HepG2 (cell line): ENCODE measurements around the gene TMED5. TPM values are rescaled to one million over a fixed set of nuclear protein-coding genes. Genes with fewer than 3 reads are reported as not detected.

ENCODE experiments used
- ATF1 ChIP-seq: IDR thresholded peaks from 2 replicates; pipeline ENCODE4 v1.6.1; 2016; ENCODE audit warnings: mild to moderate bottlenecking, control low read depth
- CENPX ChIP-seq: sonication (generic); formaldehyde crosslinking; IDR thresholded peaks from 2 replicates; pipeline ENCODE4 v1.9.0; 2021; ENCODE audit warnings: mild to moderate bottlenecking, missing genetic modification reagents, moderate library complexity
- EZH2 ChIP-seq: conservative IDR thresholded peaks from 2 replicates; pipeline ENCODE4 v1.6.1; 2012; ENCODE audit warnings: mild to moderate bottlenecking, low read depth, low read length, moderate library complexity
- PITX1 ChIP-seq: sonication (generic); formaldehyde crosslinking; IDR thresholded peaks from 2 replicates; pipeline ENCODE4 v1.5.1; 2020; ENCODE audit warnings: mild to moderate bottlenecking, missing genetic modification reagents
- POGZ ChIP-seq: sonication (generic); formaldehyde crosslinking; IDR thresholded peaks from 2 replicates; pipeline ENCODE4 v1.4.0; 2020; ENCODE audit warnings: mild to moderate bottlenecking, missing genetic modification reagents
- RXRB ChIP-seq: IDR thresholded peaks from 2 replicates; pipeline ENCODE4 v1.6.1; 2016; ENCODE audit warnings: borderline replicate concordance, missing genetic modification reagents, missing compliant biosample characterization
- ZNF10 ChIP-seq: sonication (generic); formaldehyde crosslinking; IDR thresholded peaks from 2 replicates; pipeline ENCODE4 v1.4.0; 2020; ENCODE audit warnings: mild to moderate bottlenecking, low read depth, missing genetic modification reagents, borderline replicate concordance
- ZNF136 ChIP-seq: sonication (generic); formaldehyde crosslinking; IDR thresholded peaks from 2 replicates; pipeline ENCODE4 v1.8.1; 2022; ENCODE audit warnings: low read depth, mild to moderate bottlenecking, moderate library complexity, missing genetic modification reagents
- ZNF160 ChIP-seq: sonication (generic); formaldehyde crosslinking; IDR thresholded peaks from 2 replicates; pipeline ENCODE4 v1.8.0; 2022; ENCODE audit warnings: mild to moderate bottlenecking, inconsistent platforms, missing genetic modification reagents
- ZNF263 ChIP-seq: sonication (generic); formaldehyde crosslinking; IDR thresholded peaks from 2 replicates; pipeline ENCODE4 v1.4.0; 2020; ENCODE audit warnings: missing genetic modification reagents
- ZNF850 ChIP-seq: sonication (generic); formaldehyde crosslinking; conservative IDR thresholded peaks from 2 replicates; pipeline ENCODE4 v1.9.0; 2021; ENCODE audit warnings: mild to moderate bottlenecking, missing genetic modification reagents
- polyA plus RNA-seq, 8 experiments: library from polyadenylated mRNA; depleted of rRNA in 3 of 8; stranded (reverse) in 7 of 8; unstranded in 1 of 8; fragments of >200 nt; fragmentation: Illumina TruSeq in 4 of 8; extraction: Trizol in 4 of 8; gene quantifications; 2 replicates each; pipeline versions ENCODE4 v1.2.1 to v1.2.3, GENCODE V29; 2011 to 2016; ENCODE audit warnings: low read depth in 4 of 8, missing spikeins in 1 of 8, mixed read lengths in 1 of 8; ENCODE audit not compliant: insufficient read depth in 1 of 8
- total RNA-seq, 5 experiments: library from RNA; depleted of rRNA; stranded (reverse); fragments of >200 nt; fragmentation: Illumina TruSeq; extraction: Trizol; gene quantifications; 2 replicates each; pipeline ENCODE4 v1.2.3, GENCODE V29; 2016; ENCODE audit warnings: low read depth in 1 of 5
- TF ChIP-seq, protein P1 (sequence below): sonication (generic); formaldehyde crosslinking; IDR thresholded peaks from 2 replicates; pipeline ENCODE4 v1.4.0; 2020; ENCODE audit warnings: mild to moderate bottlenecking, missing genetic modification reagents
- TF ChIP-seq, protein P2 (sequence below): sonication (generic); formaldehyde crosslinking; IDR thresholded peaks from 2 replicates; pipeline ENCODE4 v1.4.0; 2020; ENCODE audit warnings: mild to moderate bottlenecking, low read depth, missing genetic modification reagents
- TF ChIP-seq, protein P3 (sequence below): sonication (generic); formaldehyde crosslinking; IDR thresholded peaks from 2 replicates; pipeline ENCODE4 v1.4.0; 2020; ENCODE audit warnings: missing genetic modification reagents
- TF ChIP-seq, protein P4 (sequence below): sonication (generic); formaldehyde crosslinking; IDR thresholded peaks from 2 replicates; pipeline ENCODE4 v1.5.1; 2020; ENCODE audit warnings: mild to moderate bottlenecking, missing genetic modification reagents, borderline replicate concordance
- TF ChIP-seq, protein P5 (sequence below): IDR thresholded peaks from 2 replicates; pipeline ENCODE4 v1.6.1; 2018; ENCODE audit warnings: missing genetic modification reagents, mild to moderate bottlenecking, missing compliant biosample characterization
- TF ChIP-seq, protein P6 (sequence below): sonication (generic); formaldehyde crosslinking; IDR thresholded peaks from 2 replicates; pipeline ENCODE4 v1.4.0; 2020; ENCODE audit warnings: missing genetic modification reagents

Gene TMED5
- total and polyA plus RNA-seq, 2 of the 13 experiments (the other 11 are each of a cell fraction or from before 2014, with no cell fraction given) = 58.1 to 99.0 TPM

DNA sequence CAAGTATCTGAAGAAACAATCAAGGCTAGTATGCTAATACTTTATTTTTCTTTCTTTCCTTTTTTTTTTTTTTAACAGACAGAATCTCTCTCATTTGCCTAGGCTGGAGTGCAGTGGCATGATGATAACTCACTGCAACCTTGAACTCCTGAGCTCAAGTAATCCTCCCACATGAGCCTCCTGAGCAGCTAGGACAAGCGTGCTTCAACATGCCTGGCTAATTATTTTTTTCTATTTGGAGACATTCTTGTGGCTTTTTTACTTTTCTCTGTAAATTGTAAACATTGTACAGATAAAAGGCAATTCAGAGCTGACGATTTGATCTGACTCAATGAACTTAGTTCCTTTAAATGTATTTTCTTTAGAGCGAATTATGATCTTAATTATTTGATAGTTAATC is 41.7 kb upstream of the TMED5 start (continued):
- TF ChIP-seq, protein P1, sequence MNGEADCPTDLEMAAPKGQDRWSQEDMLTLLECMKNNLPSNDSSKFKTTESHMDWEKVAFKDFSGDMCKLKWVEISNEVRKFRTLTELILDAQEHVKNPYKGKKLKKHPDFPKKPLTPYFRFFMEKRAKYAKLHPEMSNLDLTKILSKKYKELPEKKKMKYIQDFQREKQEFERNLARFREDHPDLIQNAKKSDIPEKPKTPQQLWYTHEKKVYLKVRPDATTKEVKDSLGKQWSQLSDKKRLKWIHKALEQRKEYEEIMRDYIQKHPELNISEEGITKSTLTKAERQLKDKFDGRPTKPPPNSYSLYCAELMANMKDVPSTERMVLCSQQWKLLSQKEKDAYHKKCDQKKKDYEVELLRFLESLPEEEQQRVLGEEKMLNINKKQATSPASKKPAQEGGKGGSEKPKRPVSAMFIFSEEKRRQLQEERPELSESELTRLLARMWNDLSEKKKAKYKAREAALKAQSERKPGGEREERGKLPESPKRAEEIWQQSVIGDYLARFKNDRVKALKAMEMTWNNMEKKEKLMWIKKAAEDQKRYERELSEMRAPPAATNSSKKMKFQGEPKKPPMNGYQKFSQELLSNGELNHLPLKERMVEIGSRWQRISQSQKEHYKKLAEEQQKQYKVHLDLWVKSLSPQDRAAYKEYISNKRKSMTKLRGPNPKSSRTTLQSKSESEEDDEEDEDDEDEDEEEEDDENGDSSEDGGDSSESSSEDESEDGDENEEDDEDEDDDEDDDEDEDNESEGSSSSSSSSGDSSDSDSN (CRISPR knock-in tag) = no peak
- no peak for TF ChIP-seq CENPX
- TF ChIP-seq RXRB (CRISPR knock-in tag) = peak; percentile 80; the same call in 1 of the 2 replicates
- TF ChIP-seq, protein P2, sequence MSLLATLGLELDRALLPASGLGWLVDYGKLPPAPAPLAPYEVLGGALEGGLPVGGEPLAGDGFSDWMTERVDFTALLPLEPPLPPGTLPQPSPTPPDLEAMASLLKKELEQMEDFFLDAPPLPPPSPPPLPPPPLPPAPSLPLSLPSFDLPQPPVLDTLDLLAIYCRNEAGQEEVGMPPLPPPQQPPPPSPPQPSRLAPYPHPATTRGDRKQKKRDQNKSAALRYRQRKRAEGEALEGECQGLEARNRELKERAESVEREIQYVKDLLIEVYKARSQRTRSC = no peak
- TF ChIP-seq ZNF10 (CRISPR knock-in tag) = no peak
- peak; percentile 95 for TF ChIP-seq PITX1
- TF ChIP-seq ZNF160 (CRISPR knock-in tag) = no peak
- TF ChIP-seq, protein P3, sequence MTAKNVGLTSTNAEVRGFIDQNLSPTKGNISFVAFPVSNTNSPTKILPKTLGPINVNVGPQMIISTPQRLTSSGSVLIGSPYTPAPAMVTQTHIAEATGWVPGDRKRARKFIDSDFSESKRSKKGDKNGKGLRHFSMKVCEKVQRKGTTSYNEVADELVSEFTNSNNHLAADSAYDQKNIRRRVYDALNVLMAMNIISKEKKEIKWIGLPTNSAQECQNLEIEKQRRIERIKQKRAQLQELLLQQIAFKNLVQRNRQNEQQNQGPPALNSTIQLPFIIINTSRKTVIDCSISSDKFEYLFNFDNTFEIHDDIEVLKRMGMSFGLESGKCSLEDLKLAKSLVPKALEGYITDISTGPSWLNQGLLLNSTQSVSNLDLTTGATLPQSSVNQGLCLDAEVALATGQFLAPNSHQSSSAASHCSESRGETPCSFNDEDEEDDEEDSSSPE (CRISPR knock-in tag) = no peak
- TF ChIP-seq POGZ = peak; percentile 69
- TF ChIP-seq EZH2 = no peak
- TF ChIP-seq ZNF263 (CRISPR knock-in tag) = peak; percentile 38; the same call in 1 of the 2 replicates
- TF ChIP-seq, protein P4, sequence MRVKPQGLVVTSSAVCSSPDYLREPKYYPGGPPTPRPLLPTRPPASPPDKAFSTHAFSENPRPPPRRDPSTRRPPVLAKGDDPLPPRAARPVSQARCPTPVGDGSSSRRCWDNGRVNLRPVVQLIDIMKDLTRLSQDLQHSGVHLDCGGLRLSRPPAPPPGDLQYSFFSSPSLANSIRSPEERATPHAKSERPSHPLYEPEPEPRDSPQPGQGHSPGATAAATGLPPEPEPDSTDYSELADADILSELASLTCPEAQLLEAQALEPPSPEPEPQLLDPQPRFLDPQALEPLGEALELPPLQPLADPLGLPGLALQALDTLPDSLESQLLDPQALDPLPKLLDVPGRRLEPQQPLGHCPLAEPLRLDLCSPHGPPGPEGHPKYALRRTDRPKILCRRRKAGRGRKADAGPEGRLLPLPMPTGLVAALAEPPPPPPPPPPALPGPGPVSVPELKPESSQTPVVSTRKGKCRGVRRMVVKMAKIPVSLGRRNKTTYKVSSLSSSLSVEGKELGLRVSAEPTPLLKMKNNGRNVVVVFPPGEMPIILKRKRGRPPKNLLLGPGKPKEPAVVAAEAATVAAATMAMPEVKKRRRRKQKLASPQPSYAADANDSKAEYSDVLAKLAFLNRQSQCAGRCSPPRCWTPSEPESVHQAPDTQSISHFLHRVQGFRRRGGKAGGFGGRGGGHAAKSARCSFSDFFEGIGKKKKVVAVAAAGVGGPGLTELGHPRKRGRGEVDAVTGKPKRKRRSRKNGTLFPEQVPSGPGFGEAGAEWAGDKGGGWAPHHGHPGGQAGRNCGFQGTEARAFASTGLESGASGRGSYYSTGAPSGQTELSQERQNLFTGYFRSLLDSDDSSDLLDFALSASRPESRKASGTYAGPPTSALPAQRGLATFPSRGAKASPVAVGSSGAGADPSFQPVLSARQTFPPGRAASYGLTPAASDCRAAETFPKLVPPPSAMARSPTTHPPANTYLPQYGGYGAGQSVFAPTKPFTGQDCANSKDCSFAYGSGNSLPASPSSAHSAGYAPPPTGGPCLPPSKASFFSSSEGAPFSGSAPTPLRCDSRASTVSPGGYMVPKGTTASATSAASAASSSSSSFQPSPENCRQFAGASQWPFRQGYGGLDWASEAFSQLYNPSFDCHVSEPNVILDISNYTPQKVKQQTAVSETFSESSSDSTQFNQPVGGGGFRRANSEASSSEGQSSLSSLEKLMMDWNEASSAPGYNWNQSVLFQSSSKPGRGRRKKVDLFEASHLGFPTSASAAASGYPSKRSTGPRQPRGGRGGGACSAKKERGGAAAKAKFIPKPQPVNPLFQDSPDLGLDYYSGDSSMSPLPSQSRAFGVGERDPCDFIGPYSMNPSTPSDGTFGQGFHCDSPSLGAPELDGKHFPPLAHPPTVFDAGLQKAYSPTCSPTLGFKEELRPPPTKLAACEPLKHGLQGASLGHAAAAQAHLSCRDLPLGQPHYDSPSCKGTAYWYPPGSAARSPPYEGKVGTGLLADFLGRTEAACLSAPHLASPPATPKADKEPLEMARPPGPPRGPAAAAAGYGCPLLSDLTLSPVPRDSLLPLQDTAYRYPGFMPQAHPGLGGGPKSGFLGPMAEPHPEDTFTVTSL (CRISPR knock-in tag) = peak; percentile 71; the same call in 1 of the 2 replicates
- no peak for TF ChIP-seq ZNF850 (CRISPR knock-in tag)
- TF ChIP-seq, protein P5, sequence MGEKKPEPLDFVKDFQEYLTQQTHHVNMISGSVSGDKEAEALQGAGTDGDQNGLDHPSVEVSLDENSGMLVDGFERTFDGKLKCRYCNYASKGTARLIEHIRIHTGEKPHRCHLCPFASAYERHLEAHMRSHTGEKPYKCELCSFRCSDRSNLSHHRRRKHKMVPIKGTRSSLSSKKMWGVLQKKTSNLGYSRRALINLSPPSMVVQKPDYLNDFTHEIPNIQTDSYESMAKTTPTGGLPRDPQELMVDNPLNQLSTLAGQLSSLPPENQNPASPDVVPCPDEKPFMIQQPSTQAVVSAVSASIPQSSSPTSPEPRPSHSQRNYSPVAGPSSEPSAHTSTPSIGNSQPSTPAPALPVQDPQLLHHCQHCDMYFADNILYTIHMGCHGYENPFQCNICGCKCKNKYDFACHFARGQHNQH (CRISPR knock-in tag) = peak; percentile 61; the same call in 1 of the 2 replicates
- TF ChIP-seq, protein P6, sequence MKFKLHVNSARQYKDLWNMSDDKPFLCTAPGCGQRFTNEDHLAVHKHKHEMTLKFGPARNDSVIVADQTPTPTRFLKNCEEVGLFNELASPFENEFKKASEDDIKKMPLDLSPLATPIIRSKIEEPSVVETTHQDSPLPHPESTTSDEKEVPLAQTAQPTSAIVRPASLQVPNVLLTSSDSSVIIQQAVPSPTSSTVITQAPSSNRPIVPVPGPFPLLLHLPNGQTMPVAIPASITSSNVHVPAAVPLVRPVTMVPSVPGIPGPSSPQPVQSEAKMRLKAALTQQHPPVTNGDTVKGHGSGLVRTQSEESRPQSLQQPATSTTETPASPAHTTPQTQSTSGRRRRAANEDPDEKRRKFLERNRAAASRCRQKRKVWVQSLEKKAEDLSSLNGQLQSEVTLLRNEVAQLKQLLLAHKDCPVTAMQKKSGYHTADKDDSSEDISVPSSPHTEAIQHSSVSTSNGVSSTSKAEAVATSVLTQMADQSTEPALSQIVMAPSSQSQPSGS (CRISPR knock-in tag) = 0 out of 2 replicates have a peak, but pooled peaks have one; percentile 45
- TF ChIP-seq ATF1 (CRISPR knock-in tag) = 0 out of 2 replicates have a peak, but pooled peaks have one; percentile 18
- TF ChIP-seq ZNF136 = no peak
